Panc1 (cell line): ENCODE results near the gene DPAGT1.

Experiments used
- POLR2AphosphoS5 ChIP-seq: IDR thresholded peaks from 2 replicates; pipeline ENCODE4 v1.6.1; 2012; ENCODE audit warnings: mild to moderate bottlenecking, low read depth, low read length, moderate library complexity
- SIN3A ChIP-seq: IDR thresholded peaks from 2 replicates; pipeline ENCODE4 v1.6.1; 2012; ENCODE audit warnings: low read depth, mild to moderate bottlenecking, low read length, moderate library complexity, borderline replicate concordance; ENCODE audit not compliant: insufficient read depth
- TCF7L2 ChIP-seq: IDR thresholded peaks from 2 replicates; pipeline ENCODE4 v1.6.1; 2011; ENCODE audit warnings: mild to moderate bottlenecking, low read depth, low read length, inconsistent platforms
- TF ChIP-seq, protein P1 (sequence below): fragments of 450-650 bp; IDR thresholded peaks from 2 replicates; pipeline ENCODE4 v1.5.1; 2017; ENCODE audit warnings: mild to moderate bottlenecking

DNA sequence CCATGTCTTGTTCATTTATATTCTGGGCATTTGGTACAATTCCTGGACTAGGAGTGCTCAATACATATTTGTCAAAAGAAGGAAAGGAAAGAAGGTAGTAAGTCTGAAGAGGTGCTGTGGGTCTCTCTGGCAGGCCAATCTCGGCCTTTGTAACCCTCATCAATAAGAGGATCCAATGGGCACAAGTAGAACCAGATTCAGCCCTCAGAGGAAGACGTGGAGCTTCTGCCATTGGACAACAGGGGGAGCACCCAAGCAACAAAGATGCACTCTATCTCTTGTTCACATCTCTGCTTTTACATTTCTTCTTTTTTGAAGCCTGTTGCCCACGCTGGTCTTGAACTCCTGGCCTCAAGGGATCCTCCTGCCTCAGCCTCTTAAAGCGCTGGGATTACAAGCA, 36.3 kb downstream of the DPAGT1 start:
- TF ChIP-seq, protein P1, sequence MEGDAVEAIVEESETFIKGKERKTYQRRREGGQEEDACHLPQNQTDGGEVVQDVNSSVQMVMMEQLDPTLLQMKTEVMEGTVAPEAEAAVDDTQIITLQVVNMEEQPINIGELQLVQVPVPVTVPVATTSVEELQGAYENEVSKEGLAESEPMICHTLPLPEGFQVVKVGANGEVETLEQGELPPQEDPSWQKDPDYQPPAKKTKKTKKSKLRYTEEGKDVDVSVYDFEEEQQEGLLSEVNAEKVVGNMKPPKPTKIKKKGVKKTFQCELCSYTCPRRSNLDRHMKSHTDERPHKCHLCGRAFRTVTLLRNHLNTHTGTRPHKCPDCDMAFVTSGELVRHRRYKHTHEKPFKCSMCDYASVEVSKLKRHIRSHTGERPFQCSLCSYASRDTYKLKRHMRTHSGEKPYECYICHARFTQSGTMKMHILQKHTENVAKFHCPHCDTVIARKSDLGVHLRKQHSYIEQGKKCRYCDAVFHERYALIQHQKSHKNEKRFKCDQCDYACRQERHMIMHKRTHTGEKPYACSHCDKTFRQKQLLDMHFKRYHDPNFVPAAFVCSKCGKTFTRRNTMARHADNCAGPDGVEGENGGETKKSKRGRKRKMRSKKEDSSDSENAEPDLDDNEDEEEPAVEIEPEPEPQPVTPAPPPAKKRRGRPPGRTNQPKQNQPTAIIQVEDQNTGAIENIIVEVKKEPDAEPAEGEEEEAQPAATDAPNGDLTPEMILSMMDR, result peak; percentile 85; the same call in 1 of the 2 replicates
- TF ChIP-seq SIN3A (no peak), TCF7L2 (no peak), POLR2AphosphoS5 (no peak)
